ENCODE results near the gene GNAS. TPM values are rescaled to one million over a fixed set of nuclear protein-coding genes. Genes with fewer than 3 reads are reported as not detected.

Gene GNAS
- total RNA-seq, 1 donor from 2014 or later = 2,003 TPM

GRCh38 chr20:58847463-58847862 is 5.1 kb upstream of the GNAS start:
- Histone ChIP-seq H3K27ac (ENCODE audit: low read depth, low read length) (no peak overlapping the region), H3K36me3 (ENCODE audit: insufficient read depth, low read length) (no peaks in the 10 kb centered on the region), H4K20me1 (ENCODE audit: insufficient read depth, low read length) (peaks cover 17% of the 10 kb centered on the region), H3K27me3 (ENCODE audit: insufficient read depth, low read length) (peaks cover 22% of the 10 kb centered on the region), H3K9ac (ENCODE audit: low read length) (no peak overlapping the region), H2AFZ (ENCODE audit: low read depth, low read length) (no peak overlapping the region), H3K4me3 (ENCODE audit: insufficient read depth, low read depth, low read length) (no peak overlapping the region), H3K79me2 (ENCODE audit: insufficient read depth, low read length) (peaks cover 39% of the 10 kb centered on the region), H3K4me1 (ENCODE audit: insufficient read depth, low read length) (peaks cover 8% of the 10 kb centered on the region), H3K9me3 (ENCODE audit: insufficient read depth, low read depth, low read length) (no peaks in the 10 kb centered on the region), H3K4me2 (ENCODE audit: low read length) (no peak overlapping the region)
- DNase-seq (ENCODE audit: low read depth) = no peak
- H3K36me3 Mint-ChIP-seq (ENCODE audit: low read depth, unreplicated experiment) = peaks cover 6% of the 10 kb centered on the region
- H3K27me3 Mint-ChIP-seq (ENCODE audit: low read depth, unreplicated experiment) = peaks cover 10% of the 10 kb centered on the region
- H3K4me1 Mint-ChIP-seq (ENCODE audit: low read depth, unreplicated experiment) = peaks cover 33% of the 10 kb centered on the region
- H3K27ac Mint-ChIP-seq (ENCODE audit: unreplicated experiment) = no peak overlapping the region
- TF ChIP-seq, protein P1, sequence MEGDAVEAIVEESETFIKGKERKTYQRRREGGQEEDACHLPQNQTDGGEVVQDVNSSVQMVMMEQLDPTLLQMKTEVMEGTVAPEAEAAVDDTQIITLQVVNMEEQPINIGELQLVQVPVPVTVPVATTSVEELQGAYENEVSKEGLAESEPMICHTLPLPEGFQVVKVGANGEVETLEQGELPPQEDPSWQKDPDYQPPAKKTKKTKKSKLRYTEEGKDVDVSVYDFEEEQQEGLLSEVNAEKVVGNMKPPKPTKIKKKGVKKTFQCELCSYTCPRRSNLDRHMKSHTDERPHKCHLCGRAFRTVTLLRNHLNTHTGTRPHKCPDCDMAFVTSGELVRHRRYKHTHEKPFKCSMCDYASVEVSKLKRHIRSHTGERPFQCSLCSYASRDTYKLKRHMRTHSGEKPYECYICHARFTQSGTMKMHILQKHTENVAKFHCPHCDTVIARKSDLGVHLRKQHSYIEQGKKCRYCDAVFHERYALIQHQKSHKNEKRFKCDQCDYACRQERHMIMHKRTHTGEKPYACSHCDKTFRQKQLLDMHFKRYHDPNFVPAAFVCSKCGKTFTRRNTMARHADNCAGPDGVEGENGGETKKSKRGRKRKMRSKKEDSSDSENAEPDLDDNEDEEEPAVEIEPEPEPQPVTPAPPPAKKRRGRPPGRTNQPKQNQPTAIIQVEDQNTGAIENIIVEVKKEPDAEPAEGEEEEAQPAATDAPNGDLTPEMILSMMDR (IDR thresholded peaks at IDR 0.05; ENCODE audit: insufficient read depth, low read depth, low read length) = no peak
- no peak for TF ChIP-seq EZH2 (IDR thresholded peaks at IDR 0.05; ENCODE audit: insufficient read depth, low read length)
- peaks cover 3% of the 10 kb centered on the region for H3K9me3 Mint-ChIP-seq (ENCODE audit: unreplicated experiment)
- H3K4me3 Mint-ChIP-seq (ENCODE audit: unreplicated experiment) = peak overlapping the region; percentile 41
- FAIRE-seq = no peak

- peaks cover 35% of the 10 kb centered on the region for H3K79me2 ChIP-seq (ENCODE audit: insufficient read depth, low read length)
- H3K4me3 Mint-ChIP-seq (ENCODE audit: unreplicated experiment) = peak within 1 kb of the TSS; percentile 89
- FAIRE-seq (no peak), DNase-seq (ENCODE audit: low read depth) (peak; percentile 87)
- peaks cover 13% of the 10 kb centered on the region for H3K27me3 ChIP-seq (ENCODE audit: insufficient read depth, low read length)
- no peak within 1 kb of the TSS for H3K27ac ChIP-seq (ENCODE audit: low read depth, low read length)
- peak within 1 kb of the TSS; percentile 90 for H2AFZ ChIP-seq (ENCODE audit: low read depth, low read length)
- peaks cover 26% of the 10 kb centered on the region for H3K4me1 Mint-ChIP-seq (ENCODE audit: low read depth, unreplicated experiment)
- H3K9ac ChIP-seq (ENCODE audit: low read length) = peak within 1 kb of the TSS; percentile 82
- no peak for TF ChIP-seq EZH2 (IDR thresholded peaks at IDR 0.05; ENCODE audit: insufficient read depth, low read length)
- TF ChIP-seq, protein P1 (IDR thresholded peaks at IDR 0.05; ENCODE audit: insufficient read depth, low read depth, low read length) = no peak
- peaks cover 3% of the 10 kb centered on the region for H4K20me1 ChIP-seq (ENCODE audit: insufficient read depth, low read length)
- peaks cover 4% of the 10 kb centered on the region for H3K36me3 Mint-ChIP-seq (ENCODE audit: low read depth, unreplicated experiment)
- H3K4me3 ChIP-seq (ENCODE audit: insufficient read depth, low read depth, low read length) = peak within 1 kb of the TSS; percentile 77
- H3K9me3 ChIP-seq (ENCODE audit: insufficient read depth, low read depth, low read length) = no peaks in the 10 kb centered on the region
- peaks cover 14% of the 10 kb centered on the region for H3K27me3 Mint-ChIP-seq (ENCODE audit: low read depth, unreplicated experiment)
- H3K4me1 ChIP-seq (ENCODE audit: insufficient read depth, low read length) = peaks cover 14% of the 10 kb centered on the region
- peak within 1 kb of the TSS; percentile 75 for H3K27ac Mint-ChIP-seq (ENCODE audit: unreplicated experiment)
- H3K4me2 ChIP-seq (ENCODE audit: low read length) = peak within 1 kb of the TSS; percentile 88
- peaks cover 3% of the 10 kb centered on the region for H3K9me3 Mint-ChIP-seq (ENCODE audit: unreplicated experiment)
- no peaks in the 10 kb centered on the region for H3K36me3 ChIP-seq (ENCODE audit: insufficient read depth, low read length)
Measured at GRCh38 chr20:58850693-58851174, 1.8 kb upstream of the GNAS start, which contains the start of gene GNAS-AS1. Gene GNAS-AS1 (minus strand): TSS chr20:58850902.

- H3K27me3 ChIP-seq (ENCODE audit: insufficient read depth, low read length) = peaks cover 15% of the 10 kb centered on the region
- Mint-ChIP-seq H3K4me3 (ENCODE audit: unreplicated experiment) (peak overlapping the region; percentile 89), H3K4me1 (ENCODE audit: low read depth, unreplicated experiment) (peaks cover 22% of the 10 kb centered on the region), H3K27ac (ENCODE audit: unreplicated experiment) (peak overlapping the region; percentile 18), H3K27me3 (ENCODE audit: low read depth, unreplicated experiment) (peaks cover 16% of the 10 kb centered on the region), H3K36me3 (ENCODE audit: low read depth, unreplicated experiment) (peaks cover 4% of the 10 kb centered on the region), H3K9me3 (ENCODE audit: unreplicated experiment) (peaks cover 3% of the 10 kb centered on the region)
- H3K27ac ChIP-seq (ENCODE audit: low read depth, low read length) = no peak overlapping the region
- H4K20me1 ChIP-seq (ENCODE audit: insufficient read depth, low read length) = no peaks in the 10 kb centered on the region
- H3K9ac ChIP-seq (ENCODE audit: low read length) = no peak overlapping the region
- H2AFZ ChIP-seq (ENCODE audit: low read depth, low read length) = peak overlapping the region; percentile 90
- TF ChIP-seq, protein P1 (IDR thresholded peaks at IDR 0.05; ENCODE audit: insufficient read depth, low read depth, low read length) = no peak
- TF ChIP-seq EZH2 (IDR thresholded peaks at IDR 0.05; ENCODE audit: insufficient read depth, low read length) = no peak
- H3K9me3 ChIP-seq (ENCODE audit: insufficient read depth, low read depth, low read length) = no peaks in the 10 kb centered on the region
- H3K4me1 ChIP-seq (ENCODE audit: insufficient read depth, low read length) = peaks cover 14% of the 10 kb centered on the region
- DNase-seq (ENCODE audit: low read depth) (no peak), FAIRE-seq (no peak)
- peak overlapping the region; percentile 77 for H3K4me3 ChIP-seq (ENCODE audit: insufficient read depth, low read depth, low read length)
- no peaks in the 10 kb centered on the region for H3K36me3 ChIP-seq (ENCODE audit: insufficient read depth, low read length)
- peak overlapping the region; percentile 88 for H3K4me2 ChIP-seq (ENCODE audit: low read length)
- H3K79me2 ChIP-seq (ENCODE audit: insufficient read depth, low read length) = peaks cover 30% of the 10 kb centered on the region
Measured at GRCh38 chr20:58851221-58851968, 1.1 kb upstream of the GNAS start.
